ENCODE results near the gene HSP90AB1. TPM values are rescaled to one million over a fixed set of nuclear protein-coding genes. Genes with fewer than 3 reads are reported as not detected.

The HSP90AB1 gene
- 1,000 to 10,000 TPM; 1,195 to 1,243 (median 1,222) TPM for polyA plus RNA-seq (ENCODE audit: insufficient read length in 4 of 4)

DNA sequence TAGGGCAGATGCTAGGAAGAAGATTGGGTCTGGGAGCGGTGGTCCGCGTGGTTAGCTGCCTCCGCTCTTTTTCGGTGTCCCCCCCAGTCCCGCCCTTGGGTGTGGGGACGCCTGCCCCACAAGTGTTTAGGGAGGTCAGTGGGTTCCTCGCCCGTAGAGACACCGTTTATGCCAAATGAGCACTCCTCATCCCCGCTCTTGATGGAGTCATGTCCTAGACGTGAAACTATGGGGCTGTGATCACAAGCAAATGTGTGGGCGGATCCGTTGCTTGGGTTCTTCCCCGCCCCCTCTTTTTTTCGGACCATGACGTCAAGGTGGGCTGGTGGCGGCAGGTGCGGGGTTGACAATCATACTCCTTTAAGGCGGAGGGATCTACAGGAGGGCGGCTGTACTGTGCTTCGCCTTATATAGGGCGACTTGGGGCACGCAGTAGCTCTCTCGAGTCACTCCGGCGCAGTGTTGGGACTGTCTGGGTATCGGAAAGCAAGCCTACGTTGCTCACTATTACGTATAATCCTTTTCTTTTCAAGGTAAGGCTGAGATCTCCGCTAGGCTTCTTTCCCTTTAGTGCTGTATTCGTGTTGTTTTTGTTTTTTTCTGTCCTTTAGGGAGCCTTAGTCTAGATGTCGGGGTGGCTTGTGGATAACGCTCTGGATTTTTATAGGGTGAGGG is at the start of gene HSP90AB1:
Gene HSP90AB1, plus strand, starts transcription at position 439 of the 675 bp plus-strand sequence. CDS start 1,529 bp downstream, outside the sequence.
- DNase-seq (ENCODE audit: low read depth in 4 of 4, low spot score in 3 of 4), result peak; percentile 87 to 95 (median 92)

DNA sequence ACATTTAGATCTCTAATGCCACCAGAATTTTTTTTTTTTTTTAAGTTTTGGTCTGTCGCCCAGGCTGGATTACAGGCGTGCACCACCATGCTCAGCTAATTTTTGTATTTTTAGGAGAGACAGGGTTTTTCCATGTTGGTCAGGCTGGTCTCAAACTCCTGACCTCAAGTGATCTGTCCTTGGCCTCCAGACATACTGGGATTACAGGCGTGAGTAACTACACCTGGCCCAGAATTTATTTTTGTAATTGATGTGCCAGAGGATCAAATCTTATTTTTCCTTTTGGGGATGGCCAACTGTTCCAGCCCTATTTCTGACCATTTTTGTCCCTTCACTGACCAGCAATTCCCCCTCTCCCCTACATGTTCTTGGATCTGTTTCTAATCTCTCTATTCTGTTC is 48.2 kb upstream of the HSP90AB1 start:
- no peak for DNase-seq (ENCODE audit: low read depth in 4 of 4, low spot score in 3 of 4)

DNA sequence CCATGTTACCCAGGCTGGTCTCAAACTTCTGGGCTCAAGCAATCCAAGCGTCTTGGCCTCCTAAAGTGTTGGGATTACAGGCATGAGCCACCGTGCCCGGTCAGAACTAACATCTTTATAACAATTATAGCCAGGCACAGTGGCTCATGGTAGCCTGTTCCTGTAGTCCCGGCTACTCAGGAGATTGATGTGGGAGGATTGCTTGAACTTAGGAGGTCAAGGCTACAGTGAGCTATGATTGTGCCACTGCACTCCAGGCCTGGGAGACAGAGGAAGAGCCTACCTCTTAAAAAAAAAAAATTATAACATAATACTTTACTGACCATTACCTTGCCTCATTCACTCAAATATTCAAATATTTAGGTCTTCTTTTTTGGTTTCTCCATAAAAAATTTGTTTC is 47.0 kb upstream of the HSP90AB1 start:
- DNase-seq (ENCODE audit: low read depth in 4 of 4, low spot score in 3 of 4), result no peak

DNA sequence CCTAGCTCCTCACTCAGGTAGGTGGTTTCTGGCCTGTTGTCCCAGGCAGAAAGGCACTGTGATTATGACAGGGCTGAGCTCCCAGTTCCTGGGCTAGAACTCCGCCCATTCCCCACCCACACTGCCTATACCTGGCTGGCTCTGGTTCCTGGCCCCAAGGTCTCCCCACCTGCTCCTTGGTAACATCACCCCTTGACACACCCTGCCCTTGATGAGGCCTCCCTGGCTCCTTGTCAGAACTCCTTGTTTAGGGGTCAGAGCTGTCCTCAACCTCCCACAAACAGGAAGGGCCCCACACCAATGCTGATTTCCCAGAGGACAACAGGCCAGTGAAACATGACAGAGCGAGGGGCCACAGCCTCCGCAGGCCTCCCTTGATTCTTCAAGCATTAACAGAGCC is 45.7 kb upstream of the HSP90AB1 start:
- DNase-seq (ENCODE audit: low read depth in 4 of 4, low spot score in 3 of 4), result no peak

DNA sequence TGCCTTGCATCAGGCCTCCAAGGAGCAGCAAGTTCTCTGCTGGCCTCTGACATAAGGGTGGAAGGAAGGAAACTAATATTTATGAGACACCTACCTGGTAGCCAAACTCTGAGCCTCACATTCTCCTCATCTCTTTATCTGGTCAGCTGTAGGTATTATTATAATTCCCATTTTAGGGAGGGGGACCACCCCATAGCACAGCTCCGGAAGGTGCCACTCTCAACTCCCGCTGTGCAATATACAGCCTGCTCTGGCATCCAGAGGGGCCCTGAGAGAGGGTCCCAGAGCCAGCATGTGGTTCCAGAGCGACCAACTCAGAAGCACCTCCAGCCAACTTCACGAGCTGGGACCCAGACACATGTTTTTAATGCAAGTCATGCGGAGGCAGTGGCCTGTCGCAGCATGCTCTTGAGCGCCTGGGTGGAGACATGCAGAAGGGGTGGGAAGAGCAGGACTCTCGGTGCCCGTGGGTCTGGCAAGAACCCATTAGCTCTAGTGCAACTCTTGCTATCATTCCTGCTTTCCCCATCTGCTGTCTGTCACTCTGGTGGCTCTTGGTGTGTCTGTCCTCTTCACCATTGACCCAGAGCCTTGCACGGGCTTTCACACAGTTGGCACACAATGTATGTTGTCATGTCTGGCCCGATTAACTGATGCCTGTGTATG is 45.1 kb upstream of the HSP90AB1 start:
- no peak for DNase-seq (ENCODE audit: low read depth in 4 of 4, low spot score in 3 of 4)

DNA sequence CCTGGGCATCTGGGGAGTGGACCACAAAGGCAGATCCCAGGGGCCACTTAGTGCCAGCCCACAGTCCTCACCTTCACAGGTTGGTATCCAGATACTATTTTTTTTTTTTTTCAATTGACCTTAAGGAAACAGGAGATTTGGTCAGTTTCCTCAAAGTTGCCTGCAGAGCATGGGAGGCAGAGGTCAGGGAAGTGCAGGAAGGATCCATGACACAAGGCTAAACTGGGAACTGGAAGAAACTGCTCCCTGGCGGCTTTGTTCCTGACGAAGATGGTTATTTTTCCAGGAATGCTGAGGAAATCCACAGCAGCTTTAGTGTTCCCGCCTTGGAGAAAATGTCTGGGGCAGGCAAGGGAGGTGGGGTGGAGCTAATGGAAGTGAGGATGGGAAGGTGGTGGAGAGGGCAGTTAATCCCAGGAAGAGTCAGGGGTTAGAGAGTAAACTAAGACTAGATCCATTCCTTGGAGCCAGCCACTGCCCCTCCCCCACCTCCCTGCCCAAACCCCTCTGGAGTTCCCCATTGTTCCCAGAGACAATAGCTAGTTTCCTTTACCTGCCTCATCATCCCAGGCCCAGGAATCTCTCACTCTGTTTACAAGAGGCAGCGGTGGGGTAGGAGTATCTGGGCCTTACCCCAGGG is 44.4 kb upstream of the HSP90AB1 start:
- DNase-seq (ENCODE audit: low read depth in 4 of 4, low spot score in 3 of 4), result no peak

DNA sequence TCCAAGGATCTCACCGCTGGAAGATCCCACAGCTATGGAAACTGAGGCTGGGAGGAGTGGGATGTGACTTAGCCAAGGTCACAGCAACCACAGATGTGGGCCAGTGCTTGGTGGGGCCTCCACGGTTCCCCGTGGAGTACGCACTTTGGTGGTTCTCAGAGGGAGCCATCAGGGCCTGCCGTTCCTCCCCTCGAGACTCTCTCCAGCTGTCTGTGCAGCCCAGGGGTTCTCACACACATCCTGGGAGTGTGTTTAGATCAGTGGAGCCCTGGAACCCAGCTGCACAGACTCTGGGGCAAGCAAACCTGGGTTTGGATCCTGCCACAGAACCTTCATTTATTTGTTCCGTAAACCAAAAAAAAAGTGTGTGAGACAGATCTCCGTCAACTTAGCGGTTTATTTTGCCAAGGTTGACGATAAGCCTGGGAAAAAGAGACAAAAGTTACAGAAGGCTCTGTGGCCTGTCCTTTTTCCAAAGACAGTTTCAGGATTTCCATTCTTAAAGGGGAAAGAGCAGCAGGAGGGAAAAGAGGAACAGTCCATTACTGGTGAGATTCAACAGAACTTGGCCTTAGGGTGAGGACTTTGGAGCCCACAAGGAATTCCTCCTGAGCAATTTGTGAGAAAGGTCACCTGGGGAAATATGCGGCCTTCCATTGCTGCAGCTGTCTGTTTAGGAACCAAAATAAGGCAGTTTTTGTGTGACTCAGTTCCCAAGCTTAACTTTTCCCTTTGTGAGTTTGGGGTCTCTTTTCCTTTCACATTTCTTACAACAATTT is 43.7 kb upstream of the HSP90AB1 start:
- DNase-seq (ENCODE audit: low read depth in 4 of 4, low spot score in 3 of 4), result no peak

DNA sequence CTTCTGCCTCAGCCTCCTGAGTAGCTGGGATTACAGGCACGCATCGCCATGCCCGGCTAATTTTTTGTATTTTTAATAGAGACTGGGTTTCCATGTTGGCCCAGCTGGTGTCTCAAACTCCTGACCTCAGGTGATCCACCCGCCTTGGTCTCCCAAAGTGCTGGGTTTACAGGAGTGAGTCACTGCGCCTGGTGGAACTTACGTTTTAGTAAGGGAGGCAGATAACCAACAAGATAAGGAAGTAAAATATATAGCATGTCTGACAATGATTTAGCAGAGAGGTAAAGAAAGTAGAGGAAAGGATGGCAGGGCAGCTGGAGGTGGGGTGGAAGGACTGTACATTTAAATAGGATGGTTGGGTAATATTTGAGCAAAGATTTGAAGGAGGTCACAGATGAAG is 42.9 kb upstream of the HSP90AB1 start:
- DNase-seq (ENCODE audit: low read depth in 4 of 4, low spot score in 3 of 4), result no peak

DNA sequence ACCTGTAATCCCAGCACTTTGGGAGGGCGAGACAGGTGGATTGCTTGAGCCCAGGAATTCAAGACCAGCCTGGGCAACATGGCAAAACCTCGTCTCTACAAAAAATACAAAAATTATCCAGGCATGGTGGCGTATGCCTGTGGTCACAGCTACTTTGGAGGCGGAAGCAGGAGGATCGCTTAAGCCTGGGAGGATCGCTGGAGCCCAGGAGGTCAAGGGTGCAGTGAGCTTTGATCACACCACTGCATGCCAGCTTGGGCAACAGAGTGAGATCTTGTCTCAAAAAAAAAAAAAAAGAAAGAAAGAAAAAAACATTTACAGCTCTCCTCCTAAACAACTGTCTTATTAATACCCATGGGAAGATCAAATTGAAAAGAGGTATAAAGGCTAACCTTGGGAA is 38.9 kb upstream of the HSP90AB1 start:
- no peak for DNase-seq (ENCODE audit: low read depth in 4 of 4, low spot score in 3 of 4)

DNA sequence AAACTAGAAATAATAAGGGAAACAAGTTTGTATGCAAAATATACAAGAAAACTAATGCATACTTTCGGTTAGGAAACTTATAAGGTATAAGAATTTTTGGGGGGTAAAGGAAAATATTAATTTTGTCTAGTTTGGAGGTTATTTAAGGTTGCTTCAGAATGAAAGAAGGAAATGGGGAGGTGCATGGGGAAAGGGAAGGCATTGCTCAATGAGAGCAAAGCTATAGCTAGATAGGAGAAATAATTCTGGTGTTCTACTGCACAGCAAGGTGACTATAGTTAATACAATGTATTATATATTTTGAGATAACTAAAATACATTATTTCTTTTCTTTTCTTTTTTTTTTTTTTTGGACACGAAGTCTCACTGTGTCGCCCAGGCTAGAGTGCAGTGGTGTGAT is 35.6 kb upstream of the HSP90AB1 start:
- DNase-seq (ENCODE audit: low read depth in 4 of 4, low spot score in 3 of 4), result no peak

DNA sequence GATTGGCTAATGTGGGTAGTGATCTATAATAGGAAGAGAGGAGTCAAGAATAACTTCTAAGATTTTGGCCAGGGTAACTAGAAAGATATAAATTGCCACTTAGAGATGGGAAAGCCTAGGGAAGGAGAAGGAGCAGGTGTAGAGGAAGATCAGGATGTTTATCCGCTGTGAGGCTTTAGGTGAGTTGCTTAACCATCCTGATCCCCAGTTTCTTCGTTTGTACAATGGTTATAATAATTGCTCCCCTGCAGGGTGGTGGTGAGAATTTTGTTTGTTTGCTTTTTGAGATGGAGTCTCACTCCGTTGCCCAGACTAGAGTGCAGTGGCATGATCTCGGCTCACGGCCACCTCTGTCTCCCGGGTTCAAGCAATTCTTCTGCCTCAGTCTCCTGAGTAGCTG is 32.6 kb upstream of the HSP90AB1 start:
- no peak for DNase-seq (ENCODE audit: low read depth in 4 of 4, low spot score in 3 of 4)

DNA sequence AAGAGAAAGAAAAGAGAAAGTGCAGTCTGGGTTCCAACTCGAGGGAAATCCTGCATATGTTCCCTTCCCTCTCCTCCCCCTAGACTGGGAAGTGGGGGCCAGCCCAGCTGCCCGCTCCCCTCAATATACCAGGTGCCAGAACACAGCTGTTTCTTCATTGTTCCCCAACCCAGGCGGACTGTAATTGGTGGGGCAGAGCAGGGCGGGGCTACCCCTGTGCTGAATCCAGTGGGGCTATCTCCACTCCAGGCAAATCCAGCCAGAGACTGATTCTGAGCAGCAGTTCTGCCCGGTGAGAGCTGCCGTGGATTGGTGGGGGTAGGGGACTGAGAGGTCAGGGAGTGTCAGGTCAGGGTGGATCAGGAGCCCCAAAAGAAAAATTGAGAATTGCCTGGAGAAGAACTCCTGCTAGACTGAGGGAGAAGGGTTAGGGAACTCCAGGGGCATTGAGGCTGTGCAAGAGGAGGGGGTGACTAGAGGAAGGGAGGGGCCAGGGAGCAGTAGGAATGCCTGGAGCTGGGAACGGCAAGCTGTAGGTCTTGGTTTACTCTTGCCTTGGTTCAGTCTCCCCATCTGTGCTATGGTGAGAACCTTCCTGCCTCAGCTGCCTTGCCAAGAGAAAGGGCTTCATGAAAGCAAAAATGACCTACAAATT is 30.1 kb upstream of the HSP90AB1 start, which contains the start of gene MYMX:
Gene MYMX, plus strand, starts transcription at position 250 of the 655 bp plus-strand sequence. CDS start 546 bp downstream, outside the sequence.
- no peak for DNase-seq (ENCODE audit: low read depth in 4 of 4, low spot score in 3 of 4)

DNA sequence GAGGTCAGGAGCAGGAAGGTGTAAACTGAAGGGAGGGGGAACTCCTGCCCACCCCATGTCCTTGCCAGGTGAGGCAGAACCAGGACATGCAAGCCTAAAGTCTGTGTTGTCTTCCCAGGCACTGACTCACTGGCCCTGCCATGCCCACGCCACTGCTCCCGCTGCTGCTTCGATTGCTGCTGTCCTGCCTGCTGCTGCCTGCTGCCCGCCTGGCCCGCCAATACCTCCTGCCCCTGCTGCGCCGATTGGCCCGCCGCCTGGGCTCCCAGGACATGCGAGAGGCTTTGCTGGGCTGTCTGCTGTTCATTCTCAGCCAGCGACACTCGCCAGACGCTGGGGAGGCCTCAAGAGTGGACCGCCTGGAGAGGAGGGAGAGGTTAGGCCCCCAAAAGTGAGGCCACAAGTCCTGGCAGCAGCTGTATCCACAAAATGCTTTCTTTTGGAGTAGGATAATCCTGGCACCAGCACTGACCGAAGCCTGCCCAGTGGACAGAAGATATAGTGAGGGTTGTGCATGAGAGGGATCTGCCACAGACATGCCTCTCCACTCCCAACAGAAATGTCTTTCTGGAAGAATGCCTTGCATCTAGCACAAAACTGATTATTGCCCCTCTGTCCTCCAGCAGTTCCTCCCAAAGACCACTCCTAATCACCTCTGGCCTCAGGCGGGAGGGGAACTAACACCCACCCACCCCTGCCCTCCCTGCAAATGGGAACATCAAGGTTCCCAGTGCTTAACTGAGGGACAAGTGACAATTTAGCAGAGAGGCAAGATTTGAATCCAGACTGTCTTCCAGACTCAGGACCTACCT is 29.4 kb upstream of the HSP90AB1 start:
- no peak for DNase-seq (ENCODE audit: low read depth in 4 of 4, low spot score in 3 of 4)

DNA sequence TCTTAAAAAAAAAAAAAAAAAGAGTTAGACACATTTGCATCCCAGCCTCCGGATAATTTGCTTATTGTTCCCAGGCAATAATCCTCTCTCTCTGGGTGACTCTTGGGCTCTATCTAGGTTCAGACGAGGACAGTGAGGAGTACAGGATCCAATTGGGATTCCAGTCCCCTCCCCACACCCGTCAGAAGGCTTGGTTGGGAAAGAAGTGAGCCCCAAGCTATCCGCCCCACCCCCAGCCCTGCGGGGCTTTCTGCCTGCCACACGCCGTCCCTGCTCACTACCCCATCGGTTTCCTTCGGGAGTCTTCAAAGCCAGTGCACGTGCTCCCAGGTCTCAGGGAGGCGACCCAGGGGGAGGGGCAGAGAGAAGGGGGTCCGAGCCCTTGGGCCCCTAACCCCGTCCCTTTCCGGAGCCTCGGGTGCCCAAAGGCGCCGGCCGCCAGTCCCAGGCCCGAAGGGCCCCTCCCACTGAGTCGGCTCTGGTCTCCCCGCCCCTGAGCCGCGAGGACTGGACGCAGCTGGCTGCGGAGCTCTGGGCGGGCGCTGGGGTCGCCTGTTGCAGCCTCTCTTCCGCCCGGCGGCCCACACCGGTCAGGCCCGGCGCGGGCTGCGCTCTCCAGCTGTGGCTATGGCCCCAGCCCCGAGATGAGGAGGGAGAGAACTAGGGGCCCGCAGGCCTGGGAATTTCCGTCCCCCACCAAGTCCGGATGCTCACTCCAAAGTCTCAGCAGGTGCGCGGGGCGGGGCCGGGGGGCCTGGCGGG is 27.7 kb upstream of the HSP90AB1 start:
- peak in 3 of 4 donors; percentile 77 to 82 (median 80) for DNase-seq (ENCODE audit: low read depth in 4 of 4, low spot score in 3 of 4)

DNA sequence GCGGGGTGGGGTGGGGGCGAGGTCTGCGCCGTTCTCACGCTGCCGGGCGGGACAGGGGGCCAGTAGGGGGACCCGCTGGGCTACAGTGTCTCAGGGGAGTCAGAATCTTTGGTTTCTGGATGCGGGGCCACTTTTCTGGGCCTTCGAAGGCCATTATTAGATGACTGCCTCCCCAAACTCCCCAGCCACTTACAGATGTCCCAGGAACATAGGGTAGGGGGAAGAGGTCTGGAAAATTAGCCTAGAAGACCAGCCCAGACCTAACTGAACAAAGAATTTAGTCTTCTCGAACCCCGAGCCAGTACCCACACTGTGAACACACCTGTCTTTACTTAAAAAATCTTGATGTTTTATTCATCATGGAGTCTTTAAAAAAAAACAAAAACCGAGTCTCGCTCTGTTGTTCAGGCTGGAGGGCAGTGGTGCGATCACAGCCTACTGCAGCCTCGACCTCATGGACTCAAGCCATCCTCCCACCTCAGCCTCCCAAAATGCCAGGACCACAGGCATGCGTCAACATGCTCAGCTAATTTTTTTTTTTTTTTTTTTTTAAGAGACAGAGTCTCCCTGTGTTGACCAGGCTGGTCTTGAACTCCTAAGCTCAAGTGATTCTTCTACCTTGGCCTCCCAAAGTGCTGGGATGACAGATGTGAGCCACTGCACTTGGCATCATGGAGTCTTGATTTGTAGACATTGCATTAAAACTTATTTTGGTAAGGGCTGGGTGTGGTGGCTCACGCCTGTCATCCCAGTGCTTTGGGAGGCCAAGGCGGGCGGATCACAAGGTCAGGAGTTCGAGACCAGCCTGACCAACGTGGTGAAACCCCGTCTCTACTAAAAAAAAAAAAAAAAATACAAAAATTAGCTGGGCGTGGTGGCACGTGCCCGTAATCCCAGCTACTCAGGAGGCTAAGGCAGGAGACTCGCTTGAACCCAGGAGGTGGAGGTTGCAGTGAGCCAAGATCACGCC is 26.8 kb upstream of the HSP90AB1 start:
- DNase-seq (ENCODE audit: low read depth in 4 of 4, low spot score in 3 of 4), result no peak

DNA sequence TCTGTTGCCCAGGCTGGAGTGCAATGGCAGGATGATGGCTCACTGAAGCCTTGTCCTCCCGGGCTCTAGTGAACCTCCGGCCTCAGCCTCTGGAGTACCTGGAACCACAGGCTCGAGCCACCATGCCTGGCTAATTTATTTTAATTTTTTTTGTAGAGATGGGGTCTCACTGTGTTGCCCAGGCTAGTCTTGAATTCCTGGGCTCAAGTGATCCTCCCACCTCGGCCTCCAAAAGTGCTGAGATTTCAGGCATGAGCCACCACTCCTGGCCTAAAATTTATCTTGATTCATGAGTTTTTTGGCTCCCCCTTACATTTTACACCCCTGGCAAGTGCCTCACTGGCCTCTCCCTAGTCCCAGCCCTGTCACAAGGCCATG is 26.0 kb upstream of the HSP90AB1 start:
- DNase-seq (ENCODE audit: low read depth in 4 of 4, low spot score in 3 of 4), result no peak

DNA sequence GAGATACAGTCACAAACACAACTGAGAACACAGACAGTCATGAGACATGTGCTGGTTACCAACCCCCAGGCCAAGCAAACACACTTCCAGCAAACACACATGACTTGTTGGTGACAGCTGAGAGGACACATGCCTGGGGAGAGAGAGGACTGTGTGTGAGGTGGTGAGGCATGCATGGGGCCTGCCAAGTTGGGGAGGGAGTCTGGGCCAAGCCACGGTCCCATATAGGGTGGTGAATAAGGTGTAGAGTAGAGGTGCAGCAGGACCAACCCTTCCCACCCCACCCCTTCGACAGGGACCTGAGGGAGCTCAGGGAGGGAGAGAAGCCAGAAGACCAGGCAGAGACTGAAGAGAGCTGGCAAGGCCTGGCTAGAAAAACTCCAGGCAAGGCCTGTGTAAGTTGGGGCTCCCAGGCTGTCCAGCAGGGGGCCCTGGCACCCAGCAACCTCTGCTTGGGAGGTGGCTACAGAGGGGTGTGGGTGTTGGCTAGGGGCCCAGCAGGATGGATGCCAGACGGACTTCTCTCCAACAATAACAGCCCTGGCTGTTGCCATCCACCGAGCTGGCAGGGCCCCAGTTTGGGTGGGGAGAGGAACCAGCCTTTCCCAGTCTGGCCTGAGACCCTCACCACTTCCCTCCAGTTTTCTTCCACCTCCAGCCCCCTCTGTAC is 25.5 kb upstream of the HSP90AB1 start:
- DNase-seq (ENCODE audit: low read depth in 4 of 4, low spot score in 3 of 4), result no peak
